Measurements from ENCODE around the gene ZNF831. TPM values are rescaled to one million over a fixed set of nuclear protein-coding genes. Genes with fewer than 3 reads are reported as not detected.

ZNF831 gene
- total RNA-seq, 1 donor = not detected

- Histone ChIP-seq H3K9me3 (ENCODE audit: low read depth, low read length) (no peaks in the 10 kb centered on the region), H3K4me1 (ENCODE audit: insufficient read depth, low read length) (no peaks in the 10 kb centered on the region), H2AFZ (ENCODE audit: low read length) (no peak overlapping the region), H4K20me1 (ENCODE audit: insufficient read depth, low read length) (no peaks in the 10 kb centered on the region), H3K36me3 (ENCODE audit: insufficient read depth, low read length) (no peaks in the 10 kb centered on the region), H3K79me2 (ENCODE audit: insufficient read depth, low read length) (no peaks in the 10 kb centered on the region), H3K4me3 (ENCODE audit: insufficient read depth, low read length) (no peak overlapping the region), H3K4me2 (ENCODE audit: insufficient read depth, low read length) (no peak overlapping the region), H3K27me3 (ENCODE audit: insufficient read depth, low read length) (no peaks in the 10 kb centered on the region), H3K27ac (ENCODE audit: low read depth, low read length) (no peak overlapping the region)
- no peak for TF ChIP-seq CTCF (IDR thresholded peaks at IDR 0.05; ENCODE audit: extremely low read depth, low read depth, low read length)
- DNase-seq (ENCODE audit: insufficient read length, low spot score, missing footprints) = no peak
These were observed 105.9 kb downstream of the ZNF831 start for GRCh38 chr20:59269411-59270025.

- H3K9me3 ChIP-seq (ENCODE audit: low read depth, low read length) = no peaks in the 10 kb centered on the region
- no peaks in the 10 kb centered on the region for H3K4me1 ChIP-seq (ENCODE audit: insufficient read depth, low read length)
- H3K36me3 ChIP-seq (ENCODE audit: insufficient read depth, low read length) = no peaks in the 10 kb centered on the region
These were observed 106.8 kb downstream of the ZNF831 start for GRCh38 chr20:59270380-59270779.

GRCh38 chr20:59273739-59274357, 110.2 kb downstream of the ZNF831 start:
- no peak for TF ChIP-seq CTCF (IDR thresholded peaks at IDR 0.05; ENCODE audit: extremely low read depth, low read depth, low read length)
- H2AFZ ChIP-seq (ENCODE audit: low read length) = no peak overlapping the region
- no peak overlapping the region for H3K4me2 ChIP-seq (ENCODE audit: insufficient read depth, low read length)
- DNase-seq (ENCODE audit: insufficient read length, low spot score, missing footprints) = no peak
- no peak overlapping the region for H3K4me3 ChIP-seq (ENCODE audit: insufficient read depth, low read length)
- H3K27me3 ChIP-seq (ENCODE audit: insufficient read depth, low read length) = no peaks in the 10 kb centered on the region
- no peaks in the 10 kb centered on the region for H3K9me3 ChIP-seq (ENCODE audit: low read depth, low read length)
- no peak overlapping the region for H3K27ac ChIP-seq (ENCODE audit: low read depth, low read length)
- H3K36me3 ChIP-seq (ENCODE audit: insufficient read depth, low read length) = no peaks in the 10 kb centered on the region
- H4K20me1 ChIP-seq (ENCODE audit: insufficient read depth, low read length) = no peaks in the 10 kb centered on the region
- no peaks in the 10 kb centered on the region for H3K79me2 ChIP-seq (ENCODE audit: insufficient read depth, low read length)
- no peaks in the 10 kb centered on the region for H3K4me1 ChIP-seq (ENCODE audit: insufficient read depth, low read length)

More at GRCh38 chr20:59270380-59270779, 106.8 kb downstream of the ZNF831 start:
- TF ChIP-seq CTCF (IDR thresholded peaks at IDR 0.05; ENCODE audit: extremely low read depth, low read depth, low read length) = no peak
- Histone ChIP-seq H3K4me2 (ENCODE audit: insufficient read depth, low read length) (no peak overlapping the region), H3K4me3 (ENCODE audit: insufficient read depth, low read length) (no peak overlapping the region), H2AFZ (ENCODE audit: low read length) (no peak overlapping the region), H3K27me3 (ENCODE audit: insufficient read depth, low read length) (no peaks in the 10 kb centered on the region), H3K27ac (ENCODE audit: low read depth, low read length) (no peak overlapping the region), H3K79me2 (ENCODE audit: insufficient read depth, low read length) (no peaks in the 10 kb centered on the region), H4K20me1 (ENCODE audit: insufficient read depth, low read length) (no peaks in the 10 kb centered on the region)
- DNase-seq (ENCODE audit: insufficient read length, low spot score, missing footprints) = no peak

- Histone ChIP-seq H3K79me2 (ENCODE audit: insufficient read depth, low read length) (no peaks in the 10 kb centered on the region), H3K4me1 (ENCODE audit: insufficient read depth, low read length) (no peaks in the 10 kb centered on the region), H3K4me2 (ENCODE audit: insufficient read depth, low read length) (no peak overlapping the region), H3K36me3 (ENCODE audit: insufficient read depth, low read length) (no peaks in the 10 kb centered on the region), H3K27me3 (ENCODE audit: insufficient read depth, low read length) (no peaks in the 10 kb centered on the region), H4K20me1 (ENCODE audit: insufficient read depth, low read length) (no peaks in the 10 kb centered on the region), H3K4me3 (ENCODE audit: insufficient read depth, low read length) (no peak overlapping the region), H3K9me3 (ENCODE audit: low read depth, low read length) (no peaks in the 10 kb centered on the region), H3K27ac (ENCODE audit: low read depth, low read length) (no peak overlapping the region), H2AFZ (ENCODE audit: low read length) (no peak overlapping the region)
- TF ChIP-seq CTCF (IDR thresholded peaks at IDR 0.05; ENCODE audit: extremely low read depth, low read depth, low read length) = no peak
- DNase-seq (ENCODE audit: insufficient read length, low spot score, missing footprints) = no peak
These were observed 113.3 kb downstream of the ZNF831 start for GRCh38 chr20:59276938-59277337.
